Lower leg skin (tissue), 4 donors: ENCODE measurements around the gene FAM3A. TPM values are rescaled to one million over a fixed set of nuclear protein-coding genes. Genes with fewer than 3 reads are reported as not detected.

Experiments used
- DNase-seq, 2 donors: peaks; one replicate each; pipeline ENCODE4 v3.0.0-alpha.2; 2019; ENCODE audit warnings: low spot score in 2 of 2
- H3K4me3 ChIP-seq: fragments of 200-600 bp; sonication (generic); 2 replicates; pipeline ENCODE4 v1.5.1; 2017; ENCODE audit warnings: mild to moderate bottlenecking, low read depth; ENCODE audit not compliant: poor library complexity, severe bottlenecking
- CTCF ChIP-seq, 3 donors: fragments of 450-650 bp; IDR thresholded peaks; one replicate each; pipeline ENCODE4 v1.5.1; 2016; ENCODE audit warnings: antibody characterized with exemption in 3 of 3, mild to moderate bottlenecking in 3 of 3, moderate library complexity in 2 of 3
- POLR2A ChIP-seq, 2 donors: fragments of 450-650 bp; IDR thresholded peaks; one replicate each; pipeline ENCODE4 v1.6.1; 2016 to 2017; ENCODE audit warnings: antibody characterized with exemption in 2 of 2, mild to moderate bottlenecking in 1 of 2, moderate library complexity in 1 of 2
- WGBS, 2 donors: methylation state at CpG; one replicate each; pipeline ENCODE4 v1.1.5; 2018; 5-methylcytosine and 5-hydroxymethylcytosine counted together
- intact Hi-C: fragments of 100-400 bp; cut with DNase I; formaldehyde crosslinking; loops from one replicate; pipeline ENCODE4 v1.15.0; 2023; ENCODE audit warnings: low total_unique reads
- total RNA-seq, 4 donors: library from RNA; depleted of rRNA; stranded (reverse); fragments of >200 nt; gene quantifications; one replicate each; pipeline ENCODE4 v1.1.0, GENCODE V29; 2016

Gene FAM3A
- total RNA-seq, 4 donors from 2014 or later, result 42.5 to 61.7 (median 47.2) TPM

- no peak for DNase-seq
- no peak for TF ChIP-seq CTCF (IDR thresholded peaks at IDR 0.05)
- H3K4me3 ChIP-seq, result no peak overlapping the region
- intact Hi-C loops, result no loop called here
- WGBS, 2 donors, result 89 to 100% methylated on average over 1 to 10 of the region's 13 CpGs
These were observed 7.7 kb downstream of the FAM3A start for GRCh38 chrX:154508384-154508745.

GRCh38 chrX:154507673-154508383 is 8.2 kb downstream of the FAM3A start:
- intact Hi-C loops, result no loop called here
- H3K4me3 ChIP-seq, result no peak overlapping the region
- 78 to 90% methylated on average over 9 to 15 of the region's 24 CpGs for WGBS, 2 donors
- TF ChIP-seq CTCF (IDR thresholded peaks at IDR 0.05) (no peak), POLR2A (IDR thresholded peaks at IDR 0.05) (no peak)
- DNase-seq, result no peak

GRCh38 chrX:154506483-154507332 is 9.3 kb downstream of the FAM3A start:
- TF ChIP-seq POLR2A (IDR thresholded peaks at IDR 0.05) (no peak), CTCF (IDR thresholded peaks at IDR 0.05) (no peak)
- intact Hi-C loops, result no loop called here
- WGBS, 2 donors, result 88 to 94% methylated on average over 26 to 36 of the region's 37 CpGs

GRCh38 chrX:154505734-154506133 is 10.3 kb downstream of the FAM3A start:
- no peak for DNase-seq
- TF ChIP-seq POLR2A (IDR thresholded peaks at IDR 0.05), result no peak
- TF ChIP-seq CTCF (IDR thresholded peaks at IDR 0.05), result no peak
- WGBS, 2 donors, result 67 to 86% methylated on average over 3 to 12 of the region's 12 CpGs
- intact Hi-C loops, result no loop called here
- no peak overlapping the region for H3K4me3 ChIP-seq

More at GRCh38 chrX:154506483-154507332, 9.3 kb downstream of the FAM3A start:
- no peak for DNase-seq
- no peak overlapping the region for H3K4me3 ChIP-seq

- intact Hi-C loops, result no loop called here
- no peak for TF ChIP-seq CTCF (IDR thresholded peaks at IDR 0.05)
- TF ChIP-seq POLR2A (IDR thresholded peaks at IDR 0.05), result no peak
- H3K4me3 ChIP-seq, result no peak overlapping the region
- DNase-seq, result no peak
- WGBS, 2 donors, result 69 to 77% methylated on average over 3 of the region's 3 CpGs
These were observed 13.0 kb downstream of the FAM3A start for GRCh38 chrX:154502989-154503388.
